Upper lobe of left lung (tissue), 6 donors: ENCODE results near the gene H6PD. TPM values are rescaled to one million over a fixed set of nuclear protein-coding genes. Genes with fewer than 3 reads are reported as not detected.

Experiments used
- ATAC-seq, 2 donors: fragments of 200-7000 bp; cut with Tn5 transposase; one replicate each; pipeline ENCODE4 v1.9.1; 2022; ENCODE audit warnings: mild to moderate bottlenecking in 2 of 2, moderate library complexity in 2 of 2; ENCODE audit not compliant: low FRiP score in 2 of 2
- DNase-seq, 2 donors: peaks; one replicate each; pipeline ENCODE4 v3.0.0-alpha.2; 2019 to 2020
- H3K27ac ChIP-seq, 4 donors: fragments of 200-600 bp; sonication (generic); one replicate each; pipeline ENCODE4 v1.5.1; 2016 to 2019
- H3K27me3 ChIP-seq, 4 donors: fragments of 200-600 bp; sonication (generic); one replicate each; pipeline ENCODE4 v1.5.1; 2017 to 2019
- H3K36me3 ChIP-seq, 4 donors: fragments of 200-600 bp; sonication (generic); one replicate each; pipeline ENCODE4 v1.5.1; 2016 to 2019
- H3K4me1 ChIP-seq, 4 donors: fragments of 200-600 bp; sonication (generic); one replicate each; pipeline ENCODE4 v1.5.1; 2018 to 2019
- H3K4me3 ChIP-seq, 4 donors: fragments of 200-600 bp; sonication (generic); one replicate each; pipeline ENCODE4 v1.5.1; 2017 to 2019; ENCODE audit warnings: mild to moderate bottlenecking in 2 of 4, moderate library complexity in 1 of 4
- H3K9me3 ChIP-seq, 4 donors: fragments of 200-600 bp; sonication (generic); one replicate each; pipeline ENCODE4 v1.5.1; 2018 to 2019
- EP300 ChIP-seq, 4 donors: sonication (generic); formaldehyde crosslinking; IDR thresholded peaks; one replicate each; pipeline ENCODE4 v1.5.1; 2017; ENCODE audit warnings: antibody characterized with exemption in 4 of 4, control low read depth in 2 of 4
- POLR2A ChIP-seq, 4 donors: fragments of 450-650 bp; IDR thresholded peaks; one replicate each; pipeline ENCODE4 v1.5.1; 2016 to 2017; ENCODE audit warnings: antibody characterized with exemption in 4 of 4, mild to moderate bottlenecking in 2 of 4
- POLR2AphosphoS5 ChIP-seq, 2 donors: sonication (generic); formaldehyde crosslinking; IDR thresholded peaks; one replicate each; pipeline ENCODE4 v1.5.1; 2017; ENCODE audit warnings: antibody characterized with exemption in 2 of 2
- WGBS, 2 donors: methylation state at CpG; one replicate each; pipeline ENCODE4 v1.1.5; 2017 to 2018; 5-methylcytosine and 5-hydroxymethylcytosine counted together
- total RNA-seq, 6 donors: library from RNA; depleted of rRNA in 4 of 6; stranded (reverse); fragments of >200 nt in 4 of 6; gene quantifications; one replicate each; pipeline versions ENCODE4 v1.1.0 to v1.2.1, GENCODE V29; 2016 to 2021
- TF ChIP-seq, protein P1 (sequence below), 6 experiments: fragments of 450-650 bp in 4 of 6; fragments of 200-600 bp in 2 of 6; sonication (generic) in 2 of 6; IDR thresholded peaks; one replicate each; pipeline ENCODE4 v1.5.1; 2016 to 2019; ENCODE audit warnings: antibody characterized with exemption in 6 of 6
- donor health status: DM: no; HTN: no; CAD: no; lungs with moderate emphysema.
- donor health status: DM: no; HTN: yes; CAD: no; lungs with severe emphysema.

Gene H6PD
- total RNA-seq, 6 donors from 2014 or later, result 36.7 to 57.0 (median 44.5) TPM

DNA sequence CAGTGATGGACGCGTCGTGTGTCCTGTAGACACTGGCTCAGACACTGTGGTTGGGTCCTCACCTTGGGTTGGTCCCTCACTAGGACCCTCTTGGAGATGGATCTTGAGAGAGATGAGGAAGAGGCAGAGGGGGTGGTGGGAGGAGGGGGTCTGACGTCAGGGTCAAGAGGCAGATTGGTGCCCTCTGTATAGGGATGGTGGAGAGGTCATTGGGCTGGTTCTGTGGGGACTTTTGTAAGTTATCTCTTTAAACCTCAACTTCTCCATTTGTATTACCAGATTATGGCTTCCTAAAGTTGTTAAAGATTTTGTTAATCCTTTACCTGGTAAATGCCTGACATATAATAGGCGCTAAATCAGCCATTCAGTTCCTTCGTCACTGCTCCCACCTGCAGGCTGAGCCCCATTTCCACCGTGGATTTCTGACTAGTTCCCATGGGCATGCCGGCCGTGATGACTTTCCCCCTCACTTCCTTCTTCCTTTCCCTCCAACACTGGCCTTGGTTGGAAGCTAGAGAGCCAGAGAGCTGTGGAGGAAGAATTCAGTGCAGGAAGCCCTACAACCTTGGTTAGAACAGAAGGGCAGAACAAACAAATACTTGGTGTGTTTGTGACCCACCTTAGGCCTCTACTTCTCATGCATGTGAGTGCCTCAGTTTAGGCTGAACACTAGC, 8.6 kb downstream of the H6PD start:
- Histone ChIP-seq H3K9me3 (no peaks in the 10 kb centered on the region), H3K4me3 (peak overlapping the region in 1 of 4 donors; percentile 15), H3K27me3 (no peaks in the 10 kb centered on the region), H3K27ac (peak overlapping the region; percentile 76 to 89 (median 86)), H3K4me1 (peaks cover 69 to 88% (median 72%) of the 10 kb centered on the region in 4 donors), H3K36me3 (peaks cover 8 to 29% (median 21%) of the 10 kb centered on the region in 4 donors)
- ATAC-seq, result no peak
- DNase-seq, result no peak
- TF ChIP-seq POLR2AphosphoS5 (IDR thresholded peaks at IDR 0.05) (no peak), POLR2A (IDR thresholded peaks at IDR 0.05) (no peak), EP300 (IDR thresholded peaks at IDR 0.05) (no peak)
- TF ChIP-seq, protein P1, sequence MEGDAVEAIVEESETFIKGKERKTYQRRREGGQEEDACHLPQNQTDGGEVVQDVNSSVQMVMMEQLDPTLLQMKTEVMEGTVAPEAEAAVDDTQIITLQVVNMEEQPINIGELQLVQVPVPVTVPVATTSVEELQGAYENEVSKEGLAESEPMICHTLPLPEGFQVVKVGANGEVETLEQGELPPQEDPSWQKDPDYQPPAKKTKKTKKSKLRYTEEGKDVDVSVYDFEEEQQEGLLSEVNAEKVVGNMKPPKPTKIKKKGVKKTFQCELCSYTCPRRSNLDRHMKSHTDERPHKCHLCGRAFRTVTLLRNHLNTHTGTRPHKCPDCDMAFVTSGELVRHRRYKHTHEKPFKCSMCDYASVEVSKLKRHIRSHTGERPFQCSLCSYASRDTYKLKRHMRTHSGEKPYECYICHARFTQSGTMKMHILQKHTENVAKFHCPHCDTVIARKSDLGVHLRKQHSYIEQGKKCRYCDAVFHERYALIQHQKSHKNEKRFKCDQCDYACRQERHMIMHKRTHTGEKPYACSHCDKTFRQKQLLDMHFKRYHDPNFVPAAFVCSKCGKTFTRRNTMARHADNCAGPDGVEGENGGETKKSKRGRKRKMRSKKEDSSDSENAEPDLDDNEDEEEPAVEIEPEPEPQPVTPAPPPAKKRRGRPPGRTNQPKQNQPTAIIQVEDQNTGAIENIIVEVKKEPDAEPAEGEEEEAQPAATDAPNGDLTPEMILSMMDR (IDR thresholded peaks at IDR 0.05), result no peak
- 71 to 82% methylated on average over 9 of the region's 9 CpGs for WGBS, 2 donors

DNA sequence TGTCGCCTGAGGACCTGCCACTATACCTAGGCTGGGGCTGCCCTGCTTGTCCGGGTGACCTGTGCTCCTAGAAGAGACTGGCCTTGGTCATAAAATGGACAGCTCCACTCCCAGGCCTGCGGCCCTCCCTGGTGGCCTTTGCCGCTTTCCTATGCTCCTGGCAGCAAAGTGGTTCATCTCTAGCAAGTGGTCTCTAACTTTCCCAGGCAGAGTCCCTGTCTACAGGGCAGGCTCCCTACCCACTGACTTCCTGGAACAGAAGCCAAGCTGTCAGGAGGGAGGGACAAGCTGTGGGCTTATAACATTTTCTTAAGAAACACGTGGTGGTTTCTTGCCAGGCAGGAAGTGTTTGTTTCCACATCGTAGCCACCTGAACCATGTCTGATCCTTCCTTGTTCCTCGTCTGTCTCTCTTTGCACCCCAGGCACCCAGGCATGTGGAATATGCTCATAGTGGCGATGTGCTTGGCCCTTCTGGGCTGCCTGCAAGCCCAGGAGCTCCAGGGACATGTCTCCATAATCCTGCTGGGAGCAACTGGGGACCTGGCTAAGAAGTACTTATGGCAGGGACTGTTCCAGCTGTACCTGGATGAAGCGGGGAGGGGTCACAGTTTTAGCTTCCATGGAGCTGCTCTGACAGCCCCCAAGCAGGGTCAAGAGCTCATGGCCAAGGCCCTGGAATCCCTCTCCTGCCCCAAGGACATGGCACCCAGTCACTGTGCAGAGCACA, 10.1 kb downstream of the H6PD start:
- H3K9me3 ChIP-seq, result no peaks in the 10 kb centered on the region
- peak in 1 of 2 donors; percentile 60 for ATAC-seq
- TF ChIP-seq, protein P1 (IDR thresholded peaks at IDR 0.05), result no peak
- TF ChIP-seq POLR2A (IDR thresholded peaks at IDR 0.05) (peak in 1 of 4 donors; percentile 51), EP300 (IDR thresholded peaks at IDR 0.05) (peak in 1 of 4 donors; percentile 55), POLR2AphosphoS5 (IDR thresholded peaks at IDR 0.05) (peak; percentile 56 to 64)
- H3K4me1 ChIP-seq, result peaks cover 58 to 85% (median 65%) of the 10 kb centered on the region in 4 donors
- H3K27me3 ChIP-seq, result no peaks in the 10 kb centered on the region
- peak in 1 of 2 donors; percentile 84 for DNase-seq
- H3K4me3 ChIP-seq, result no peak overlapping the region
- H3K36me3 ChIP-seq, result peaks cover 8 to 33% (median 22%) of the 10 kb centered on the region in 4 donors
- WGBS, 2 donors, result 44 to 52% methylated on average over 7 to 9 of the region's 9 CpGs
- H3K27ac ChIP-seq, result peak overlapping the region; percentile 56 to 86 (median 80)

DNA sequence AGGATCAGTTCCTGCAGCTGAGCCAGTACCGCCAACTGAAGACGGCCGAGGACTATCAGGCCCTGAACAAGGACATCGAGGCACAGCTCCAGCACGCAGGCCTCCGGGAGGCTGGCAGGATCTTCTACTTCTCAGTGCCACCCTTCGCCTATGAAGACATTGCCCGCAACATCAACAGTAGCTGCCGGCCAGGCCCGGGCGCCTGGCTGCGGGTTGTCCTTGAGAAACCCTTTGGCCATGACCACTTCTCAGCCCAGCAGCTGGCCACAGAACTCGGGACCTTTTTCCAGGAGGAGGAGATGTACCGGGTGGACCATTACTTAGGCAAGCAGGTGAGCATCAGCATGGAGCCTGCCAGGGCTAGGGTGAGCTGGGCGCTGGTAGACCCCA, 10.7 kb downstream of the H6PD start:
- H3K4me3 ChIP-seq, result no peak overlapping the region
- peaks cover 8 to 33% (median 22%) of the 10 kb centered on the region in 4 donors for H3K36me3 ChIP-seq
- TF ChIP-seq POLR2A (IDR thresholded peaks at IDR 0.05), result no peak
- TF ChIP-seq, protein P1 (IDR thresholded peaks at IDR 0.05), result no peak
- H3K27me3 ChIP-seq, result no peaks in the 10 kb centered on the region
- DNase-seq, result peak in 1 of 2 donors; percentile 73
- H3K27ac ChIP-seq, result peak overlapping the region; percentile 56 to 86 (median 80)
- H3K9me3 ChIP-seq, result no peaks in the 10 kb centered on the region
- 91 to 95% methylated on average over 9 to 13 of the region's 15 CpGs for WGBS, 2 donors
- no peak for ATAC-seq
- peaks cover 56 to 85% (median 65%) of the 10 kb centered on the region in 4 donors for H3K4me1 ChIP-seq

DNA sequence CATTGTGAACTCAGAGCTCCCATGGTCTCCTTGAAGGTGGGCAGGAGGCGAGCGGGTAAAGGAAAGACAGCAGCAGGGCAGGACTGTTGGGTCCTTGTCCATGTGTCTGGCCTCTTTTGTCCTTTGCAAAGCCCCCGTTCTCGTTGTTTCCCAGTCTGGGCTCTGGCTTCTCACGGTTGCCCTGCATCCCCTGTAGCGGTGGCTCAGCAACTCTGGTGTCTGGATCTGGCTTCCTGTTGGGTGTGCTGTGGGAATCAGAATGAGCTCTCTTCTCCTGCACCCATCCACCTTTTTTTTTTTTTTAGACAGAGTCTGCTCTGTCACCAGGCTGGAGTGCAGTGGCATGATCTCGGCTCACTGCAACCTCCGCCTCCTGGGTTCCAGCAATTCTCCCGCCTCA, 11.1 kb downstream of the H6PD start:
- 93 to 97% methylated on average over 9 of the region's 9 CpGs for WGBS, 2 donors
- peak overlapping the region in 1 of 4 donors; percentile 86 for H3K27ac ChIP-seq
- H3K36me3 ChIP-seq, result peaks cover 8 to 33% (median 22%) of the 10 kb centered on the region in 4 donors
- H3K4me3 ChIP-seq, result no peak overlapping the region
- no peaks in the 10 kb centered on the region for H3K27me3 ChIP-seq
- H3K9me3 ChIP-seq, result no peaks in the 10 kb centered on the region
- TF ChIP-seq, protein P1 (IDR thresholded peaks at IDR 0.05), result no peak
- TF ChIP-seq POLR2A (IDR thresholded peaks at IDR 0.05) (no peak), EP300 (IDR thresholded peaks at IDR 0.05) (no peak), POLR2AphosphoS5 (IDR thresholded peaks at IDR 0.05) (no peak)
- DNase-seq, result no peak
- ATAC-seq, result no peak
- peaks cover 53 to 85% (median 65%) of the 10 kb centered on the region in 4 donors for H3K4me1 ChIP-seq
